Measurements from ENCODE around the gene POM121. TPM values are rescaled to one million over a fixed set of nuclear protein-coding genes. Genes with fewer than 3 reads are reported as not detected.
"Not testable (repeated sequence)": the region's sequence is repeated elsewhere in the genome, so short reads cannot be mapped to it uniquely, and the experiment has no call there.

Gene POM121
- total and polyA plus RNA-seq, 12 donors = 5.7 to 44.3 (median 21.4) TPM

GRCh38 chr7:72925546-72926120 is 738 bp downstream of the POM121 start:
- TF ChIP-seq CTCF (IDR thresholded peaks at IDR 0.05) (no peak), POLR2A (IDR thresholded peaks at IDR 0.05) (no peak)
- no peak for DNase-seq
- peak overlapping the region in 2 of 4 donors; percentile 74 to 96 for H3K4me3 ChIP-seq
- no peaks in the 10 kb centered on the region for H3K9me3 ChIP-seq (replicated peaks in 1 of 3)
- H3K36me3 ChIP-seq (replicated peaks in 1 of 2) = peaks cover 0 to 41% of the 10 kb centered on the region in 2 donors
- intact Hi-C loops (cut with DNase I) = no loop called here
- no peaks in the 10 kb centered on the region for H3K27me3 ChIP-seq
- peaks cover 8 to 21% of the 10 kb centered on the region in 2 donors for H3K4me1 ChIP-seq (replicated peaks in 1 of 2)
- peak overlapping the region in 4 of 5 donors; percentile 86 to 99 (median 92) for H3K27ac ChIP-seq
- WGBS, 4 donors = 1 to 4% (median 1%) methylated on average over 7 to 35 of the region's 35 CpGs

- peaks cover 0 to 52% of the 10 kb centered on the region in 2 donors for H3K36me3 ChIP-seq (replicated peaks in 1 of 2)
- intact Hi-C loops (cut with DNase I); DNase-seq; H3K27ac ChIP-seq; H3K4me3 ChIP-seq; H3K9me3 ChIP-seq (replicated peaks in 1 of 3); H3K27me3 ChIP-seq: not testable (repeated sequence)
- 95 to 97% (median 96%) methylated on average over 6 of the region's 6 CpGs for WGBS, 4 donors
- H3K4me1 ChIP-seq (replicated peaks in 1 of 2) = peaks cover 8 to 21% of the 10 kb centered on the region in 2 donors
Observed at GRCh38 chr7:72927791-72928190, 2.9 kb downstream of the POM121 start.

GRCh38 chr7:72928216-72928615 is 3.3 kb downstream of the POM121 start:
- H3K4me3 ChIP-seq; H3K9me3 ChIP-seq (replicated peaks in 1 of 3); H3K27me3 ChIP-seq; DNase-seq; intact Hi-C loops (cut with DNase I); H3K27ac ChIP-seq: not testable (repeated sequence)
- 86 to 94% (median 89%) methylated on average over 6 of the region's 6 CpGs for WGBS, 4 donors
- peaks cover 0 to 52% of the 10 kb centered on the region in 2 donors for H3K36me3 ChIP-seq (replicated peaks in 1 of 2)
- H3K4me1 ChIP-seq (replicated peaks in 1 of 2) = peaks cover 8 to 21% of the 10 kb centered on the region in 2 donors

- 78 to 87% (median 82%) methylated on average over 2 to 6 of the region's 20 CpGs for whole genome bisulfite sequencing, 4 donors
- H3K36me3 ChIP-seq (replicated peaks in 1 of 2) = peaks cover 0 to 23% of the 10 kb centered on the region in 2 donors
- DNase-seq = peak in 1 of 7 donors; percentile 8
- H3K4me1 ChIP-seq (replicated peaks in 1 of 2); H3K27me3 ChIP-seq; H3K4me3 ChIP-seq; intact Hi-C loops (cut with DNase I); H3K9me3 ChIP-seq (replicated peaks in 1 of 3); H3K27ac ChIP-seq: not testable (repeated sequence)
Observed at GRCh38 chr7:72942022-72942705, 17.3 kb downstream of the POM121 start.

- H3K4me1 ChIP-seq (replicated peaks in 1 of 2); intact Hi-C loops (cut with DNase I); H3K27ac ChIP-seq; H3K27me3 ChIP-seq; H3K4me3 ChIP-seq; H3K9me3 ChIP-seq (replicated peaks in 1 of 3): not testable (repeated sequence)
- peak in 1 of 7 donors; percentile 9 for DNase-seq
- WGBS, 4 donors = 90 to 93% (median 91%) methylated on average over 4 to 24 of the region's 25 CpGs
- H3K36me3 ChIP-seq (replicated peaks in 1 of 2) = peaks cover 0 to 19% of the 10 kb centered on the region in 2 donors
Observed at GRCh38 chr7:72942956-72943355, 18.1 kb downstream of the POM121 start.

GRCh38 chr7:72944937-72945336 is 20.0 kb downstream of the POM121 start:
- DNase-seq = peak in 3 of 7 donors; percentile 22 to 39 (median 24)

GRCh38 chr7:72945597-72945996 is 20.7 kb downstream of the POM121 start:
- DNase-seq; H3K4me1 ChIP-seq (replicated peaks in 1 of 2); H3K27ac ChIP-seq; H3K27me3 ChIP-seq; intact Hi-C loops (cut with DNase I); H3K4me3 ChIP-seq; H3K36me3 ChIP-seq (replicated peaks in 1 of 2); H3K9me3 ChIP-seq (replicated peaks in 1 of 3): not testable (repeated sequence)
- 88 to 95% (median 93%) methylated on average over 4 to 9 of the region's 9 CpGs for WGBS, 4 donors

More at GRCh38 chr7:72944937-72945336, 20.0 kb downstream of the POM121 start:
- 0 to 44% (median 22%) methylated on average over 1 to 10 of the region's 15 CpGs for WGBS, 4 donors
- H3K27me3 ChIP-seq; H3K9me3 ChIP-seq (replicated peaks in 1 of 3); H3K36me3 ChIP-seq (replicated peaks in 1 of 2); H3K4me1 ChIP-seq (replicated peaks in 1 of 2); H3K27ac ChIP-seq; intact Hi-C loops (cut with DNase I); H3K4me3 ChIP-seq: not testable (repeated sequence)

All from adrenal gland (tissue), 12 donors.